Uterus (tissue), 2 donors: Measurements from ENCODE around the gene FHIT.

ENCODE experiments used
- CTCF ChIP-seq, 4 experiments: fragments of 200-600 bp in 2 of 4; fragments of 450-650 bp in 2 of 4; sonication (generic) in 2 of 4; IDR thresholded peaks; one replicate each; pipeline ENCODE4 v1.5.1; 2016 to 2019; ENCODE audit warnings: antibody characterized with exemption in 4 of 4, mild to moderate bottlenecking in 2 of 4, moderate library complexity in 1 of 4
- POLR2A ChIP-seq, 2 donors: fragments of 450-650 bp; IDR thresholded peaks; one replicate each; pipeline ENCODE4 v1.6.1; 2016; ENCODE audit warnings: antibody characterized with exemption in 2 of 2, mild to moderate bottlenecking in 1 of 2, moderate library complexity in 1 of 2

- no peak for TF ChIP-seq CTCF (IDR thresholded peaks at IDR 0.05)
- TF ChIP-seq POLR2A (IDR thresholded peaks at IDR 0.05): no peak
These were observed 160.7 kb downstream of the FHIT start for GRCh38 chr3:61090389-61091169.
